ENCODE data around the gene EIF3M.
"Not testable (repeated sequence)": the region's sequence is repeated elsewhere in the genome, so short reads cannot be mapped to it uniquely, and the experiment has no call there.

The EIF3M gene

DNA sequence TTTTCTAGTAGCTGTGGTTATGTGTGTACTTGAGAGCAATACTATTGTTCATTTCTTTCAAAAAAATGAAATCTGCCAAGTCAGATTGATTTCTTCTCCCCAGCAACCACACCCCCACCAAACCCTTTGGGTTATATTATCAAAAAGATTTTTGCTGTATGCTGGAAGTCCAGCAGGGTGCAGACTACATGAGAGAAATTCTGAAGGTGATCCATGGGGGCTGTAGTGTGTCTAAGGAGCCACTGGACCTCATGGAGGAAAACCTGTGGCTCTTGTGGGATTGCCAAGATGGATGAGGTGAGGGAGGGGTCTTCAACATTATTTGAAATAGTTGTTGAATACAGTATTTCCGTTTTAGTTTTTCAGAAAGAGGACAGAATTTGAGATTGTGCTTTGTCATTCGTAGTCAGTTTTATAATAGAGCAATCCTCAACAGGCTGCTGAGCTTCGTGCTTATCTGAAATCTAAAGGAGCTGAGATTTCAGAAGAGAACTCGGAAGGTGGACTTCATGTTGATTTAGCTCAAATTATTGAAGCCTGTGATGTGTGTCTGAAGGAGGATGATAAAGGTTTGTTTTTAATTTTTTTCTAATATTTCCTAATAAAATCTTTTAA lies 3.1 kb downstream of the EIF3M start:
- H3K27me3 ChIP-seq (ENCODE audit: control insufficient read depth in 5 of 5, insufficient read depth in 4 of 5, low read length in 5 of 5) = no peaks in the 10 kb centered on the region
- peaks cover 25 to 33% (median 29%) of the 10 kb centered on the region in 5 donors for H3K36me3 ChIP-seq (ENCODE audit: control insufficient read depth in 5 of 5, insufficient read depth in 5 of 5, low read length in 5 of 5)
- H3K4me1 ChIP-seq (ENCODE audit: control insufficient read depth in 5 of 5, insufficient read depth in 5 of 5, low read length in 5 of 5) = peaks cover 5 to 28% (median 21%) of the 10 kb centered on the region in 5 donors
- H3K9me3 ChIP-seq (ENCODE audit: control insufficient read depth in 5 of 5, low read length in 5 of 5) = no peaks in the 10 kb centered on the region
- peak overlapping the region in 1 of 5 donors; percentile 41 for H3K9ac ChIP-seq (ENCODE audit: low read length in 5 of 5)
- no peak overlapping the region for H3K27ac ChIP-seq (ENCODE audit: low read depth, low read length)
- H3K4me3 ChIP-seq (ENCODE audit: low read depth in 1 of 5, low read length in 5 of 5) = no peak overlapping the region

DNA sequence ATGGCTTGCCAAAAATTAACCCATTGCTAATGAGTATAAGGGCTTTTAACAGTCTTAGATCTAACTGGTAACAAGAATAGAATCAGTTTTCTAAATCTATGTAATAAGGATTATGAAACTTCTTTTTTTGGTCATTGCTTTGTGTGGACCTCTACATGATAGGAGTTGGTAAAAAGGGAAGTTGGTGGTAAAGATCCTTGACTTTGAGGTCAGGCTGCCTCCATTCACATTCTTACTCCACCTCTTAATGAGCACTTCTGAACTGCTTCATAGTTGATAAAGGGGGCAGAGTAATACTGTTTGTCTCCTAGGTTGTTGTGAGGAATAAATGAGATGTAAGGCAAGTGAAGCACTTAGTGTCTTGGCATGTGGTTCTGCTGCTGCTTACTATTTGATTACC lies 10.6 kb downstream of the EIF3M start:
- Histone ChIP-seq H3K27ac (ENCODE audit: low read depth, low read length) (no peak overlapping the region), H3K36me3 (ENCODE audit: control insufficient read depth in 5 of 5, insufficient read depth in 5 of 5, low read length in 5 of 5) (peaks cover 74 to 89% (median 87%) of the 10 kb centered on the region in 5 donors), H3K4me1 (ENCODE audit: control insufficient read depth in 5 of 5, insufficient read depth in 5 of 5, low read length in 5 of 5) (no peaks in the 10 kb centered on the region), H3K9me3 (ENCODE audit: control insufficient read depth in 5 of 5, low read length in 5 of 5) (no peaks in the 10 kb centered on the region), H3K27me3 (ENCODE audit: control insufficient read depth in 5 of 5, insufficient read depth in 4 of 5, low read length in 5 of 5) (no peaks in the 10 kb centered on the region), H3K4me3 (ENCODE audit: low read depth in 1 of 5, low read length in 5 of 5) (no peak overlapping the region), H3K9ac (ENCODE audit: low read length in 5 of 5) (no peak overlapping the region)

GRCh38 chr11:32596114-32596513 lies 12.5 kb downstream of the EIF3M start:
- H3K36me3 ChIP-seq (ENCODE audit: control insufficient read depth in 5 of 5, insufficient read depth in 5 of 5, low read length in 5 of 5) = peaks cover 67 to 81% (median 76%) of the 10 kb centered on the region in 5 donors
- H3K4me1 ChIP-seq (ENCODE audit: control insufficient read depth in 5 of 5, insufficient read depth in 5 of 5, low read length in 5 of 5); H3K4me3 ChIP-seq (ENCODE audit: low read depth in 1 of 5, low read length in 5 of 5); H3K27me3 ChIP-seq (ENCODE audit: control insufficient read depth in 5 of 5, insufficient read depth in 4 of 5, low read length in 5 of 5); H3K27ac ChIP-seq (ENCODE audit: low read depth, low read length); H3K9me3 ChIP-seq (ENCODE audit: control insufficient read depth in 5 of 5, low read length in 5 of 5); H3K9ac ChIP-seq (ENCODE audit: low read length in 5 of 5): not testable (repeated sequence)

DNA sequence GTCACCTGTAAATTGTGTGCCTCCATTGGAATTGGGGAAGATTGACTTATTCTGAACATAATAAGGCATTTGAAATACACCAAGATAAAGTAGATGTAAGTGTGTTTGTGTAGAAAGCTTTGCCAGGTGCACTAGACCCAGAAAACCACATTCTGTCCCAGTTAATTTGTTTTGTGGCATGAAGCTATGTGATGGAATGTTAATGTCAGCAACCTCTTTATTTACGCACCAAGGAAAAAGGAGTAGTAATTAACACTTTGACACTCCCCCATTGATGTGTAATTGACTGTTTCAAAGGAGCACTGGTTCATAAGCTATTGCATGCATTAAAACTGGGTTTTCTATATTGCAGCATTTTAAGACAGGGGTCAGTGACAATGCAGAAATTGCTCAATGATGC lies 14.3 kb downstream of the EIF3M start:
- H3K36me3 ChIP-seq (ENCODE audit: control insufficient read depth in 5 of 5, insufficient read depth in 5 of 5, low read length in 5 of 5) = peaks cover 53 to 77% (median 72%) of the 10 kb centered on the region in 5 donors
- H3K27ac ChIP-seq (ENCODE audit: low read depth, low read length) = no peak overlapping the region
- no peak overlapping the region for H3K9ac ChIP-seq (ENCODE audit: low read length in 5 of 5)
- H3K4me3 ChIP-seq (ENCODE audit: low read depth in 1 of 5, low read length in 5 of 5) = no peak overlapping the region
- no peaks in the 10 kb centered on the region for H3K27me3 ChIP-seq (ENCODE audit: control insufficient read depth in 5 of 5, insufficient read depth in 4 of 5, low read length in 5 of 5)
- H3K4me1 ChIP-seq (ENCODE audit: control insufficient read depth in 5 of 5, insufficient read depth in 5 of 5, low read length in 5 of 5) = peaks cover 0 to 4% (median 0%) of the 10 kb centered on the region in 5 donors
- no peaks in the 10 kb centered on the region for H3K9me3 ChIP-seq (ENCODE audit: control insufficient read depth in 5 of 5, low read length in 5 of 5)

- H3K27me3 ChIP-seq (ENCODE audit: control insufficient read depth in 5 of 5, insufficient read depth in 4 of 5, low read length in 5 of 5) = no peaks in the 10 kb centered on the region
- peaks cover 0 to 10% (median 0%) of the 10 kb centered on the region in 5 donors for H3K4me1 ChIP-seq (ENCODE audit: control insufficient read depth in 5 of 5, insufficient read depth in 5 of 5, low read length in 5 of 5)
- H3K36me3 ChIP-seq (ENCODE audit: control insufficient read depth in 5 of 5, insufficient read depth in 5 of 5, low read length in 5 of 5) = peaks cover 29 to 55% (median 45%) of the 10 kb centered on the region in 5 donors
- peak overlapping the region; percentile 24 for H3K27ac ChIP-seq (ENCODE audit: low read depth, low read length)
- no peaks in the 10 kb centered on the region for H3K9me3 ChIP-seq (ENCODE audit: control insufficient read depth in 5 of 5, low read length in 5 of 5)
- no peak overlapping the region for H3K4me3 ChIP-seq (ENCODE audit: low read depth in 1 of 5, low read length in 5 of 5)
- no peak overlapping the region for H3K9ac ChIP-seq (ENCODE audit: low read length in 5 of 5)
These were observed 19.2 kb downstream of the EIF3M start for GRCh38 chr11:32602657-32603415.

DNA sequence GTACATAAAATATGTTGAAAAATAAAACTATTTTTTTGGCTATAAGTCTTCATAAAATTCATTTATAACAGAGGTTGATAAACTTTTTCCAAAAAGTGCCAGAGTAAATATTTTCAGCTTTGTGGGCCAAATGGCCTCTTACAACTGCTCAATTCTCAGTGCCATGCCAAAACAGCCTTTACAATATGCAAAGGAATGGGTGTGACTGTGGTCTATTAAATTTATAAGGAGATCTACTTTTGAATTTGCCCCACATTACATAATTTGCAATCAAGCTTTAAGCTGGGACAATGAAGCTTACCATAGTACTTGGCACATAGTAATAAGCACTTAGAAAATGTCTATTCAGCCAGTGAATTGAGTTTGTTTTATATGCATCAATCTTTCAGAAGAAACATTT lies 22.6 kb downstream of the EIF3M start:
- Histone ChIP-seq H3K27ac (ENCODE audit: low read depth, low read length) (no peak overlapping the region), H3K9me3 (ENCODE audit: control insufficient read depth in 5 of 5, low read length in 5 of 5) (no peaks in the 10 kb centered on the region), H3K4me1 (ENCODE audit: control insufficient read depth in 5 of 5, insufficient read depth in 5 of 5, low read length in 5 of 5) (peaks cover 0 to 10% (median 0%) of the 10 kb centered on the region in 5 donors), H3K27me3 (ENCODE audit: control insufficient read depth in 5 of 5, insufficient read depth in 4 of 5, low read length in 5 of 5) (no peaks in the 10 kb centered on the region), H3K4me3 (ENCODE audit: low read depth in 1 of 5, low read length in 5 of 5) (no peak overlapping the region), H3K36me3 (ENCODE audit: control insufficient read depth in 5 of 5, insufficient read depth in 5 of 5, low read length in 5 of 5) (peaks cover 14 to 37% (median 30%) of the 10 kb centered on the region in 5 donors), H3K9ac (ENCODE audit: low read length in 5 of 5) (no peak overlapping the region)

DNA sequence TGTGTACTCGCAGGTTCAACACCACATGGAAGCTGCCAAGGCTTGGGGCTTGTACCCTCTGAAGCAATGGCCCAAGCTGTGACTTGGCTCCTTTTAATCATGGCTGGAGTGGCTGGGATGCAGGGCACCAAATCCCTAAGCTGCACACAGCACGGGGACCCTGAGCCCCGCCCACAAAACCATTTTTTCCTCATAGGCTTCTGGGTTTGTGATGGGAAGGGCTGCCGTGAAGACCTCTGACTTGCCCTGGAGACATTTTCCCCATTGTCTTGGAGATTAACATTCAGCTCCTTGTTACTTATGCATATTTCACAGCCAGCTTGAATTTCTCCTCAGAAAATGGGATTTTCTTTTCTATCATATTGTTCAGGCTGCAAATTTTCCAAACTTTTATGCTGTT lies 25.2 kb downstream of the EIF3M start:
- not testable (repeated sequence) for H3K9me3 ChIP-seq (ENCODE audit: control insufficient read depth in 5 of 5, low read length in 5 of 5); H3K4me3 ChIP-seq (ENCODE audit: low read depth in 1 of 5, low read length in 5 of 5); H3K27ac ChIP-seq (ENCODE audit: low read depth, low read length); H3K4me1 ChIP-seq (ENCODE audit: control insufficient read depth in 5 of 5, insufficient read depth in 5 of 5, low read length in 5 of 5); H3K9ac ChIP-seq (ENCODE audit: low read length in 5 of 5); H3K27me3 ChIP-seq (ENCODE audit: control insufficient read depth in 5 of 5, insufficient read depth in 4 of 5, low read length in 5 of 5)
- H3K36me3 ChIP-seq (ENCODE audit: control insufficient read depth in 5 of 5, insufficient read depth in 5 of 5, low read length in 5 of 5) = peaks cover 8 to 17% (median 14%) of the 10 kb centered on the region in 5 donors

GRCh38 chr11:32610797-32611352 lies 27.2 kb downstream of the EIF3M start:
- H3K4me3 ChIP-seq (ENCODE audit: low read depth in 1 of 5, low read length in 5 of 5) = no peak overlapping the region
- H3K36me3 ChIP-seq (ENCODE audit: control insufficient read depth in 5 of 5, insufficient read depth in 5 of 5, low read length in 5 of 5) = peaks cover 0 to 2% (median 0%) of the 10 kb centered on the region in 5 donors
- H3K4me1 ChIP-seq (ENCODE audit: control insufficient read depth in 5 of 5, insufficient read depth in 5 of 5, low read length in 5 of 5) = no peaks in the 10 kb centered on the region
- no peaks in the 10 kb centered on the region for H3K9me3 ChIP-seq (ENCODE audit: control insufficient read depth in 5 of 5, low read length in 5 of 5)
- no peak overlapping the region for H3K27ac ChIP-seq (ENCODE audit: low read depth, low read length)
- no peak overlapping the region for H3K9ac ChIP-seq (ENCODE audit: low read length in 5 of 5)
- H3K27me3 ChIP-seq (ENCODE audit: control insufficient read depth in 5 of 5, insufficient read depth in 4 of 5, low read length in 5 of 5) = no peaks in the 10 kb centered on the region

GRCh38 chr11:32613500-32614151 lies 30.0 kb downstream of the EIF3M start:
- no peaks in the 10 kb centered on the region for H3K4me1 ChIP-seq (ENCODE audit: control insufficient read depth in 5 of 5, insufficient read depth in 5 of 5, low read length in 5 of 5)
- no peaks in the 10 kb centered on the region for H3K36me3 ChIP-seq (ENCODE audit: control insufficient read depth in 5 of 5, insufficient read depth in 5 of 5, low read length in 5 of 5)
- H3K4me3 ChIP-seq (ENCODE audit: low read depth in 1 of 5, low read length in 5 of 5) = no peak overlapping the region
- H3K9ac ChIP-seq (ENCODE audit: low read length in 5 of 5) = no peak overlapping the region
- H3K9me3 ChIP-seq (ENCODE audit: control insufficient read depth in 5 of 5, low read length in 5 of 5) = no peaks in the 10 kb centered on the region
- no peak overlapping the region for H3K27ac ChIP-seq (ENCODE audit: low read depth, low read length)
- no peaks in the 10 kb centered on the region for H3K27me3 ChIP-seq (ENCODE audit: control insufficient read depth in 5 of 5, insufficient read depth in 4 of 5, low read length in 5 of 5)

DNA sequence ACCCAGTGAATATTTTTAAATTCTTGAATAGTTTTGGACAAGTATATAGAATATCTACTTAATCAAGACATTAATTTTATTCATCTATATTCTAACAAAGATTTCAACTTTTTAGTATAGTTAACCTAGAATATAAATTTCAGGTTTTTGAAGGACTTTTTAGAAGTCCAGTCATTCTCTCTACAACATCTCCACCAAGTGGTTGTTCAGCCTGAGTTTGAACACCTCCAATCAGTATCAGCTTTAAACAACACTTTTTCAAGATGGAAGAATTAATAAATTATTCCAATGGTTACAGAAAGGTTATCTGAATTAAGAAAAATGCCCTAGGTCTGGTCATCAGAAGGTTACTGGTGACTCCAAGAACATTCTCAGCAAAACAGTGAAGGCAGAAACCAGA lies 31.8 kb downstream of the EIF3M start:
- Histone ChIP-seq H3K4me1 (ENCODE audit: control insufficient read depth in 5 of 5, insufficient read depth in 5 of 5, low read length in 5 of 5) (no peaks in the 10 kb centered on the region), H3K9me3 (ENCODE audit: control insufficient read depth in 5 of 5, low read length in 5 of 5) (no peaks in the 10 kb centered on the region), H3K4me3 (ENCODE audit: low read depth in 1 of 5, low read length in 5 of 5) (no peak overlapping the region), H3K36me3 (ENCODE audit: control insufficient read depth in 5 of 5, insufficient read depth in 5 of 5, low read length in 5 of 5) (no peaks in the 10 kb centered on the region), H3K27ac (ENCODE audit: low read depth, low read length) (no peak overlapping the region), H3K27me3 (ENCODE audit: control insufficient read depth in 5 of 5, insufficient read depth in 4 of 5, low read length in 5 of 5) (no peaks in the 10 kb centered on the region), H3K9ac (ENCODE audit: low read length in 5 of 5) (no peak overlapping the region)
